HEK293 (cell line): ENCODE results near the gene PTPN4.

ENCODE experiments used
- CTCF ChIA-PET: fragments of 350-600 bp; formaldehyde crosslinking; extraction: SDS; loops from one replicate; lab custom pipeline; 2021; ENCODE audit warnings: antibody characterized with exemption; lab: Yijun Ruan, JAX
- POLR2A ChIA-PET: fragments of 300-600 bp; formaldehyde crosslinking; extraction: SDS; loops from one replicate; lab custom pipeline; 2020; ENCODE audit warnings: antibody characterized with exemption, inconsistent platforms; lab: Yijun Ruan, JAX
- H3K27ac ChIP-seq: fragments of 200-500 bp; sonication (Bioruptor generic); 2 replicates; pipeline ENCODE4 v1.5.1; 2014; ENCODE audit warnings: low read depth, low read length, control low read depth, inconsistent platforms; ENCODE audit errors: extremely low read depth
- H3K36me3 ChIP-seq, 2 experiments: fragments of 200-500 bp in 1 of 2; sonication (Bioruptor generic) in 1 of 2; 1 replicate in 1 of 2; 2 replicates in 1 of 2; pipeline ENCODE4 v1.5.1; 2014 to 2017; ENCODE audit warnings: inconsistent platforms in 2 of 2, low read length in 2 of 2; ENCODE audit not compliant: control insufficient read depth in 2 of 2, insufficient read depth in 1 of 2
- H3K4me1 ChIP-seq: fragments of 200-500 bp; sonication (Bioruptor generic); 2 replicates; pipeline ENCODE4 v1.5.1; 2014; ENCODE audit warnings: mild to moderate bottlenecking, low read length, inconsistent platforms; ENCODE audit not compliant: control insufficient read depth, insufficient read depth
- H3K4me3 ChIP-seq: 2 replicates; pipeline ENCODE4 v1.5.1; 2011; ENCODE audit warnings: low read depth, mild to moderate bottlenecking, control low read depth, low read length, moderate library complexity
- H3K9me3 ChIP-seq: fragments of 200-500 bp; sonication (Bioruptor generic); 2 replicates; pipeline ENCODE4 v1.5.1; 2014; ENCODE audit warnings: low read depth, low read length, inconsistent platforms; ENCODE audit not compliant: control insufficient read depth, insufficient read depth
- CTCF ChIP-seq: fragments of 450-650 bp; formaldehyde crosslinking; IDR thresholded peaks from 2 replicates; pipeline ENCODE4 v1.5.1; 2016; ENCODE audit warnings: missing biosample characterization, missing genetic modification characterization
- HOXA7 ChIP-seq: sonication (generic); formaldehyde crosslinking; IDR thresholded peaks from 2 replicates; pipeline ENCODE4 v1.8.1; 2022; ENCODE audit warnings: missing genetic modification reagents, borderline replicate concordance
- KLF7 ChIP-seq: fragments of 450-650 bp; formaldehyde crosslinking; IDR thresholded peaks from 2 replicates; pipeline ENCODE4 v1.5.1; 2016; ENCODE audit warnings: missing biosample characterization, missing genetic modification characterization, borderline replicate concordance
- MZF1 ChIP-seq: fragments of 450-650 bp; formaldehyde crosslinking; IDR thresholded peaks from 2 replicates; pipeline ENCODE4 v1.5.1; 2017; ENCODE audit warnings: missing biosample characterization, missing genetic modification characterization, borderline replicate concordance
- SP2 ChIP-seq: fragments of 450-650 bp; formaldehyde crosslinking; IDR thresholded peaks from 2 replicates; pipeline ENCODE4 v1.5.1; 2016; ENCODE audit warnings: missing biosample characterization, missing genetic modification characterization
- TSHZ1 ChIP-seq: fragments of 450-650 bp; formaldehyde crosslinking; IDR thresholded peaks from 2 replicates; pipeline ENCODE4 v1.5.1; 2016; ENCODE audit warnings: missing biosample characterization, missing genetic modification characterization, borderline replicate concordance
- ZNF132 ChIP-seq: fragments of 450-650 bp; formaldehyde crosslinking; IDR thresholded peaks from 2 replicates; pipeline ENCODE4 v1.5.1; 2017; ENCODE audit warnings: missing biosample characterization, missing genetic modification characterization, borderline replicate concordance
- ZNF394 ChIP-seq: fragments of 450-650 bp; formaldehyde crosslinking; IDR thresholded peaks from 2 replicates; pipeline ENCODE4 v1.5.1; 2016; ENCODE audit warnings: missing biosample characterization, missing genetic modification characterization, mild to moderate bottlenecking, moderate library complexity, borderline replicate concordance
- ZNF426 ChIP-seq: fragments of 450-650 bp; formaldehyde crosslinking; IDR thresholded peaks from 2 replicates; pipeline ENCODE4 v1.5.1; 2017; ENCODE audit warnings: missing biosample characterization, missing genetic modification characterization, mild to moderate bottlenecking, inconsistent platforms, moderate library complexity
- ZNF501 ChIP-seq: fragments of 450-650 bp; formaldehyde crosslinking; IDR thresholded peaks from 2 replicates; pipeline ENCODE4 v1.5.1; 2016; ENCODE audit warnings: missing biosample characterization, missing genetic modification characterization
- ZNF548 ChIP-seq: fragments of 450-650 bp; formaldehyde crosslinking; IDR thresholded peaks from 2 replicates; pipeline ENCODE4 v1.5.1; 2016; ENCODE audit warnings: missing biosample characterization, missing genetic modification characterization
- ZNF558 ChIP-seq: fragments of 450-650 bp; formaldehyde crosslinking; IDR thresholded peaks from 2 replicates; pipeline ENCODE4 v1.5.1; 2016; ENCODE audit warnings: missing biosample characterization, missing genetic modification characterization
- ZNF747 ChIP-seq: fragments of 450-650 bp; formaldehyde crosslinking; IDR thresholded peaks from 2 replicates; pipeline ENCODE4 v1.5.1; 2016; ENCODE audit warnings: missing biosample characterization, missing genetic modification characterization
- ZSCAN23 ChIP-seq: fragments of 450-650 bp; formaldehyde crosslinking; IDR thresholded peaks from 2 replicates; pipeline ENCODE4 v1.5.1; 2016; ENCODE audit warnings: missing biosample characterization, missing genetic modification characterization

The PTPN4 gene

GRCh38 chr2:119723186-119723585 is 36.5 kb upstream of the PTPN4 start (continued):
- TF ChIP-seq MZF1 (no peak), ZNF132 (tag by site-specific recombination) (no peak)

- H3K4me3 ChIP-seq, result no peak overlapping the region
- CTCF ChIA-PET, result interaction anchor here (0.6 to 1.1 kb wide), 3 partner anchors 9 to 1279 kb away, joined by 3 read pairs; no protein-coding TSS in a partner anchor
- no peak overlapping the region for H3K27ac ChIP-seq
- H3K4me1 ChIP-seq, result no peaks in the 10 kb centered on the region
- H3K9me3 ChIP-seq, result no peaks in the 10 kb centered on the region
- no peak for TF ChIP-seq ZNF426
- no peak for TF ChIP-seq ZNF558 (tag by site-specific recombination)
- no peak for TF ChIP-seq SP2 (tag by site-specific recombination)
- no peaks in the 10 kb centered on the region for H3K36me3 ChIP-seq
- POLR2A ChIA-PET, result no interaction called here
Observed at GRCh38 chr2:119723784-119724467, 35.8 kb upstream of the PTPN4 start.

- ChIA-PET POLR2A (no interaction called here), CTCF (interaction anchor here (0.6 to 0.9 kb wide), 2 partner anchors 8 to 1278 kb away, joined by 3 read pairs; no protein-coding TSS in a partner anchor)
- Histone ChIP-seq H3K4me3 (no peak overlapping the region), H3K27ac (no peak overlapping the region), H3K36me3 (no peaks in the 10 kb centered on the region), H3K4me1 (no peaks in the 10 kb centered on the region)
- TF ChIP-seq ZNF548 (tag by site-specific recombination) (no peak), ZNF394 (tag by site-specific recombination) (no peak), TSHZ1 (tag by site-specific recombination) (no peak), ZNF747 (no peak), CTCF (no peak), ZSCAN23 (no peak), HOXA7 (CRISPR knock-in tag) (no peak), ZNF501 (tag by site-specific recombination) (no peak), KLF7 (tag by site-specific recombination) (no peak)
- TF ChIP-seq, all 188 proteins: peak for 0
- no peaks in the 10 kb centered on the region for H3K9me3 ChIP-seq
Observed at GRCh38 chr2:119724656-119725485, 34.9 kb upstream of the PTPN4 start.
